GM12892 (cell line): ENCODE results near the gene GRN.
"Not testable (repeated sequence)": the region's sequence is repeated elsewhere in the genome, so short reads cannot be mapped to it uniquely, and the experiment has no call there.

Experiments
- DNase-seq: peaks from one replicate; pipeline ENCODE4 v3.0.0; 2011; ENCODE audit not compliant: insufficient read length
- FAIRE-seq: peaks from 2 replicates; lab custom pipeline; 2011; peaks lifted over from hg19 to GRCh38; lab: Jason Lieb, UNC
- POLR2A ChIP-seq: IDR thresholded peaks from 2 replicates; pipeline ENCODE4 v1.6.1; 2011; ENCODE audit warnings: low read depth, low read length, control low read depth
- POLR2AphosphoS5 ChIP-seq: IDR thresholded peaks from 2 replicates; pipeline ENCODE4 v1.6.1; 2011; ENCODE audit warnings: low read depth, low read length, control low read depth
- TAF1 ChIP-seq: IDR thresholded peaks from 2 replicates; pipeline ENCODE4 v1.6.1; 2011; ENCODE audit warnings: low read depth, mild to moderate bottlenecking, control low read depth, low read length, borderline replicate concordance

The GRN gene

GRCh38 chr17:44383861-44384260 is 38.8 kb downstream of the GRN start:
- FAIRE-seq (no peak), DNase-seq (no peak)
- TF ChIP-seq TAF1 (no peak), POLR2A (no peak), POLR2AphosphoS5 (no peak)

- TF ChIP-seq POLR2AphosphoS5 (no peak), TAF1 (no peak), POLR2A (no peak)
- no peak for DNase-seq
These were observed 39.2 kb downstream of the GRN start for GRCh38 chr17:44384281-44384822.

DNA sequence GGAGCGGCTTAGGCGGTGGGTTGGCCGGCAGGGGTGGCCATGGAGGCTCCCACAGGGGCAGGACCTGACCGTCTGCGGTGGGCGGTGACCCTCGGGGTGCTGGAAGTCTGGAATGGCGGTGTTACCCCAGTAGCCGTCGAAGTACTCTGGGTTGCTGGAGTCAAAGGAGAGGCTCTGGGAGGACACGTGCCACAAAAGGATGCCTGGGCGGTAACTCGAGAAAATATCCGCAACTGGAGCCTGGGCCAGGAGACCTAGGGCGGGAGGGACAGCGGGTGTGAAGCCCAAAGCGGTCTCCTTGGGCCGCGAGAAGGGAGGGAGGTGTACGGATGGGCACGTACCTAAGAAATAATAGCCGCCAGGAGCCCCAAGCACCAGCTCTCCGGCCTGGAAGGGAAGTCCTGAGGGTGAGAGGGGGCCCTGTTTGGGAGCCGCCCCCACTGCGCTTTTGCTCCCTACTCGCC is 39.8 kb downstream of the GRN start:
- FAIRE-seq (no peak), DNase-seq (no peak)
- TF ChIP-seq POLR2AphosphoS5, result no peak

More at GRCh38 chr17:44384281-44384822, 39.2 kb downstream of the GRN start:
- no peak for FAIRE-seq

DNA sequence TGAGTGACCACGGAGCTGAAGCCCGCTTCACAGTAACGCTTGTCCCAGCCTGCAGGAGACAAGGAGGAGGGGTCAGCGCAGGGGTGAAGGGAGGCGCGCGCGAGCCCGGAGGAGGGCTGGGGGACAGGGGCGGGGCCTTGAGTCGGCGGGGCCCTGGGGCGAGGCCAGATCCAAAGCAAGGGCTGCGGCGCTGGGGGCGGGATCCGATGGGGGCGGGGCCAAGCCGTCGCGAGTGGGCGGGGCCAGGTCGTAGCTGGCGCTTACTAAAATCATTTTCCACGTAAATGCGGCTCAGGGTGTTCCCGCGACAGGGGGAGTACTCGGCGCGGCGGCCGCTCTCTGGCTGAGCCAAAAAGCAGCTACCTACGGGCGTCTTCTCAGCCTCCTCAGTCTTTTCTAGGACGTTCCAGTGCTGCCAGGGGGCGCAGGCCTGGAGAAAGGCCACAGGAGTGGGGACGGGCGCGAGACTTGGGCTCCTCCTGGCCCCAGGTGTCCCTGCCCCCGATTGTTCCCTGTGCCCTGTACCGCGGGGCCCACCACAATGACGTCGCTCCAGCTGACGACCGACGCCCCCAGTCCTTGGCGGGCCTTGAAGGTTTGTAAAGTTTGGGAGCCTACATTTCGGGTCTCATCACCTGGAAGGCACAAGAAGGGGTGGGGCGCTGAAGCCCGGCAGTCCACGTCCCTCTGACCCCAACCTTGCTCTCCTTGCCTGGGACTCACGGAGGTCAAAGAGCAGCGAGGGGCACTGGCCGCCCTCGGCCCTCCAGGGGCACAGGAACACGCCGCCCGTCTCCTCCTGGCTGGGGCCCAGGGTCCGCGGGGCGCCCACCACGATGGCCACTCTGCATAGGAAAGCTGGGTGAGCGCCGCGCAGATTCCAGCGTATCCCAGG is 40.4 kb downstream of the GRN start:
- TF ChIP-seq POLR2AphosphoS5 (no peak), POLR2A (no peak), TAF1 (no peak)
- FAIRE-seq, result peak; percentile 80
- peak; percentile 89 for DNase-seq

DNA sequence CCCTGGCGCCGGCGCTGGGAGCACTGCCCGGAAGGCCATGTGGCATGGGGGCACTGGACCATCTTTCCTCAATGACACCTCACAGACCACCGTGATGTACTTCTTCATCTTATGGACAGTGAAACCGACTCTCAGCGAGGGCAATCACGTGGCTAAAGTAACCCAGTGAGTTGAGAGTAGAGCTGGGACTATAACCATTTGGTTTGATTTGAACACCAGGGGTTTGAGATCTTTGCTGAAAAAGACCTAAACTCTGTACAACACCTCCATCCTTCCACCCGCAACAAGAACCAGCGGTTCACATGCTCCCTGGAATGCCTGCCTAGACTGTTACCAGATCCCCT is 41.1 kb downstream of the GRN start:
- no peak for DNase-seq
- no peak for FAIRE-seq
- no peak for TF ChIP-seq POLR2A
- TF ChIP-seq POLR2AphosphoS5, result no peak
- TF ChIP-seq TAF1, result no peak

- FAIRE-seq (no peak), DNase-seq (no peak)
- no peak for TF ChIP-seq POLR2A
- TF ChIP-seq TAF1, result no peak
- no peak for TF ChIP-seq POLR2AphosphoS5
These were observed 42.7 kb downstream of the GRN start for GRCh38 chr17:44387804-44388203.

GRCh38 chr17:44389281-44389680 is 44.2 kb downstream of the GRN start, which contains the start of gene ITGA2B:
Gene ITGA2B, minus strand, starts transcription at chr17:44389649. Its CDS starts 176 bp downstream, at chr17:44389473.
- TF ChIP-seq TAF1 (no peak), POLR2AphosphoS5 (no peak), POLR2A (no peak)
- DNase-seq (no peak), FAIRE-seq (no peak)

DNA sequence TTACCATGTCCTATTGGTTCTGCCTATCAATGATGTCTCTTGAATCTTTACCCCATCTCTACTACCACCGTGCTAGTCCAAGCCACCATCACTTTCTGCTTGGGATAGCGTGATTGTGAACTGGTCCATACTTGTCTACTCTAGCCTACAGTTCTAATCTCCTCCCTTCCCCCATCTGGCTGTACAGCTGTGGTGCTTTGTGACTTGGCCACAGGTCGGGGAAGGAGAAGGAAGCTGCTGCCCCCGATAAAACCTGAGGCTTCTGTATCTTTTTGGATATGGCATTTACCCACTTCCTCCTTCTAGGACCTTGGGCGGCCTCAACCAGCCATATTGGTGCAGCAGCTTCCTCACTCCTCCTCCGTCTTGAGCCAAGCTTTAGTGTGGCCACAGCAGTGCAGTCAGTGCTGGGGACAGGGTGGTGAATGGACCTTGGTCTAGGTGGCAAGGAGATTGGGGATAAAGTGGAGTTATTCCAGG is 44.7 kb downstream of the GRN start:
- DNase-seq (no peak), FAIRE-seq (no peak)
- no peak for TF ChIP-seq POLR2AphosphoS5
- TF ChIP-seq TAF1, result no peak
- TF ChIP-seq POLR2A, result no peak

DNA sequence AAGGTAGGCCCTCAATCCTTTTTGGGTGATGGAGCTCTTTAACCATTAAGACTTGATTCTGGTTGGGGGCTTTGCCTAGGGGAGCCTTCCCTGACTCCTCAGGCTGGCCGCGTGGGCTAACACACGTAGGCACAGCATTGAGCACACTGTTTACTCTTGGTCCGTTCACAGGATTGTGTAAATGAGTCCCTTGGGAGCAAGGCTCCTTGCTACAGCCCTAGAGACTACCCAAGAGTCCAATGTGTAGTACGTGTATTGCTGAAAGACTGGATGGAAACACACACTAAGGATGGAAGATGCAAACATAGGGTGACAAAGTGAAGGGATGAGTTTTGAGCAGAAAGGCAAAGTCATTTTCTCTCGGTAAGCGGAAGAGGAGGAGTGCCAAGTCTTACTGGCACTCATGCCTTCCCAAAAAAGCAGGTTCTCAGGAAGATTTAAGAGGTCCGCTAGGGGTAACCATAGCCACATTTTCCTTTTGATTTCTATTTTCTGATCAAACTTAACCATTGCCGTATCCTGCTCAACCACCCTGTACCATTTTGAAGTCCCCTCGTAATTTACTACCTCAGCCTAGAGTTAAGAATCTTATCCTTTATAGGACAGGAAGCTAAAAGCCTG is 45.3 kb downstream of the GRN start:
- DNase-seq, result no peak
- no peak for FAIRE-seq
- TF ChIP-seq POLR2AphosphoS5 (no peak), TAF1 (no peak), POLR2A (no peak)

DNA sequence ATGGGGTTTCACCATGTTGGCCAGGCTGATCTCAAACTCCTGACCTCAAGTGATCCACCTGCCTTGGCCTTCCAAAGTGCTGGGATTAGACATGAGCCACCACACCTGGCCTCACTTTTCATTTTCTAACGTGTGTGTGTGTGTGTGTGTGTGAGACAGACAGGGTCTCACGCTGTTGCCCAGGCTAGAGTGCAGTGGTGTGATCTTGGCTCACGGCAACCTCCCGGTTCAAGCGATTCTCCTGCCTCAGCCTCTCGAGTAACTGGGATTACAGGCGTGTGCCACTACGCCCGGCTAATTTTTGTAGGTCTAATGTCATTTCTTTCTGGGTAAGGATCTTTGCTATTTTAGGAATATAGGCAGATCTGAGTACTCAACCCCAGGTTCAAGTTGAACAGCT is 49.0 kb downstream of the GRN start:
- not testable (repeated sequence) for DNase-seq, FAIRE-seq

DNA sequence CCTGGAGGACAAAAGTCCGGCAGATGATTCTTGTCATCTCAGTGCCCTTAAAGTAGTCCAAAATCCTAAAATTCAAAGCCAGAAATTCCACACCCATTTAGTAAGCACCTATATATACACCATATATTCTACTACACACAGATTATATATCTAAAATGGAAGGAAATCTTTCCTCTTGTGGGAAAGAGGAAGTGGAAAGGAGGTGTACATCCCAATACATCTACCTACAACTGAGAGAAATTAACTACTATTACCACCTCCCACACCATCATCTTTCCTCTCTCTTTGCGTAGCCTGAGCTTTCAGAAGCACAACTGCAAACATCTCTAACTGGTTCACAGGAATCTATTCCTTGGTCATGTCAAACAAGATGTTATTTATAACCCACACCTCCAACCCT is 49.7 kb downstream of the GRN start:
- no peak for DNase-seq
- no peak for FAIRE-seq
- TF ChIP-seq POLR2A, result no peak
- no peak for TF ChIP-seq POLR2AphosphoS5
- no peak for TF ChIP-seq TAF1

DNA sequence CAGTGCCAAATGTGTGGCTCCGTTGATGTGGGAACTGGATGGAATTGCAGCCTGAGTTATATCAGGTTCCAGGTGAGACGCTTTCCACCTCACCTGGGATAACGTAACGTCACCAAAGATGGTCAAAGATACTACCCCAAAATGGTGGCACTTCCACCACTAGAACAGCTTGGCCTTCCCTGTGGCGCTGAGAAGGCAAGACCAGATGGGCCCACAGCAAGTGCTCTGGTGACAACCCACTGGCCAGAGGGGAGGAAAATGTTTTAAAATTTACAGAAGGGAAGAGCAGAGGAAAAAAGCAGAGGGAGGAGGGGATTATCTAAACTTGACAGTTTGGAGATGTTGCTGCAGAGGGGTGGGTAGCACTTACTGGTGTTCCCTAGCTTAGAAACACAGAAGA is 51.8 kb downstream of the GRN start:
- TF ChIP-seq POLR2AphosphoS5 (no peak), POLR2A (no peak), TAF1 (no peak)
- FAIRE-seq, result no peak
- DNase-seq, result no peak
